Activated CD4-positive, alpha-beta T cell treated with anti-CD3 and anti-CD28 coated beads, Interleukin-2, amount 50 U/mL, for 48 hours (primary cell): ENCODE measurements around the gene CDH4.

Experiments used
- DNase-seq, 2 experiments: peaks; one replicate each; pipeline ENCODE4 v3.0.0-alpha.2; 2020

CDH4 gene

GRCh38 chr20:61733891-61734732, 482.1 kb downstream of the CDH4 start:
- DNase-seq: no peak

DNA sequence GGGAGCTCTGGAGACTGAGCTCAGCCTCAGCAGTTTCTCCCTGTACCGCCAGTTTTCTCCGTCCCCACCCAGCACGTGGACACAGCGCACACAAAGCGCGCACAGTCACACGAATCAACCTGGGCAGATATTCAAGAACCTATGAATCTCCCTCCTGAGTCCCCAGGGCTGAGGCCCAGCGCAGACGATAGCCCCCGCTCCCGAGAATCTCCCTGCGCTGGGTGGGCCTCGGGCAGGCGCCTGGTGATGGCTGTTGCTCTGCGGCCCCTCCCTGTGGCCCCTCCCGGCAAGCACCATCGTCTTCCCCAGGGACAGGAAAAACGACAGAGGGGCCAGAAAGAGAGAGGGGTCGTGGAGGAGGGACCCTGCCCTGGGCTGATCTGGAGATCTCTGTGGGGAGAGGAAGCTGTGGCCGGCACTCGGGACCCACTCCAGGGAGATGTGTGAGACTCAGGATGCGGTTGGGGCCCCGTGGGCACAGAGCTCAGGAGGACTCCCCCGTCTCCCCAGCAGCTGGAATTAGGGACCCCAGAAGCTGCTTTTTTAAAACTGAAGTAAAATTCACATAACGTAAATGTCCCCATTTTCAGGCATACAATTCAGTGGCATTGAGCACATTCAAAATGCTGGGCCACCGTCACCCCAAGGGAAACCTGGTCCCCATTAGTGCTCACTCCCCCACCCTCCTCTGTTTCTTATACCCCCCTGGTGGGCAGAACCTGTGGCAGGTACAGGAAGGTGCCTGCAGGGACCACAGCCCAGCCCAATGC, 482.9 kb downstream of the CDH4 start:
- DNase-seq: no peak

DNA sequence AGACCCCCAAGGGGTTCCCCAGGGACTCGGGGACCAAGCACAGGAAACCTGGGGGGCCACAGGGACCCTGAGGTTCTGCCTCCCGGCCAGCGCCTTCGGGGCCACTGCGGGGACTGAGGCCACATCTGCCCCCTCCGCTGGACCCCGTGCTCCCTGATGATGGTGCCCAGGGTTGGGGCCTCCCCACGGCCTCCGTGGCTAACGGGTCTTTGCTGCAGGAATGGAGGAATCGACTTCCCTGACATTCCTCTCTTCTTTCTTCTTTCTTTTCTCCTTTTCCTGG, 483.4 kb downstream of the CDH4 start:
- DNase-seq: no peak

- DNase-seq: no peak
Measured at GRCh38 chr20:61736001-61736635, 484.1 kb downstream of the CDH4 start.

DNA sequence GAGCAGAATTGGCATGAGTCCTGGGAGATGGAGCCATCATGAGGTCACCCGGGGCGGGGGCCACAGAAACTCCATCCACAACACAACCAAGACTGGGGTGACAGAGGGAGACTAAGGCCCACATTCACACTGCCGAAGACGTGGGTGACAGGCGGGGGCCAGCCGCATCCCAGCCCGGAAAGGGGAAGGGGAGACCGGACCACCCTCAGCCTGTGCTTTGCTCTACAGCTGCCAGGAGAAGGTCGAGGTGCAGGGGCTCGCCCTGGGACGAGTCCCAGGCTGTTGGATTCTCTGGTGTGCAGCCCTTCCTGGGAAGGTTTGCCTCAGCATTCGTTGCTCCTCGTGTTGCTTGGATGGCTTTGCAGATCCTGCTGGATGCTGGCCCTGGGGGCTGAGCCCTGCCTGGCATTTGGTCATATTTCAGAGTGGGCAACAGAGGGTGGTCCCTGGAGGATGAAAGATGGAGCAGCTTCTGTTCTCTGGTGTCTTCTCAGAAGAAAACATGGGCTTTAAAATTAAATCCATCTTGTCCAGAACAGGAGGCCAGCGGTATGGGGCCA, 484.8 kb downstream of the CDH4 start:
- no peak for DNase-seq

DNA sequence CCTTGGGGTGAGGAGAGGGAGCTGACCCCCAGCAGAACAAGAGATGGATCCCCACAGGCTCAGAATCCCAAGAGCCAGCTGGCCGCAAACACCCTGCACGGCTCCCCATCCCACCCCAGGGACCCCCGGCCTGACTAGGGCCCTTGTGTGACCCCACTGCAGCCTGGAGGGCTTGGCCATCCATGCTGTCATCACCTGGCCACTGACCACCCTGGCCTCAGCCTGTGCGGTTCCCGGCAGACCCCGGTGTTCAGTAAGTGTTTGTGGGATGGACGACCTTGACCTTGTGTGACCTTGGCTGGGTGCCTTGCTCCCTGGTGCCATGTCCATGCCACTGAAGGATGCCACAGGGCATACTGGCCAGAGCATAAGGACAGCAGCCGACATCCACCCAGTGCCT, 485.3 kb downstream of the CDH4 start:
- DNase-seq: no peak

GRCh38 chr20:61737812-61738443, 485.9 kb downstream of the CDH4 start:
- DNase-seq: no peak

DNA sequence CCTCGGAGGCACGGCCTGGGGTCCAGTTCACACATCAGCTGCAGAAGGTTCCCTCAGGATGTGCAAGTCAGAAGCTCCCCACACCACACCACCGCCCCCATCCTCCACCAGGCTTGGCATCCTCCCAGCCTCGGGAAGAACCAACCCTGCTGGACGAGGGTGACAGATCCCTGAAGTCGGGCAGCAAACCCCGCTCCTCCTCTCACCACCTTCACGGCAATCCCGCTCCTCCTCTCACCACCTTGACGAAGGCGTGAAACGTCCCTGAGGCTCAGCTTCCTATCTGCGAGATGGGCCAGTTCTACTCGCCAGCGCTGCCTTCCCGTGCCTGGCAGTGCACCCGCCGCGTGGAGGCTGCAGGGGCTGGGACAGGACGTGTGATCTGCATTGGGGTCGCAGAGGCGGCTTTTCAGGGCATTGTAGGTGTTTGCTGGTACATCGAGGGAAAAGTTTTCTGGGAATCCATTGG, 486.6 kb downstream of the CDH4 start:
- DNase-seq: no peak

DNA sequence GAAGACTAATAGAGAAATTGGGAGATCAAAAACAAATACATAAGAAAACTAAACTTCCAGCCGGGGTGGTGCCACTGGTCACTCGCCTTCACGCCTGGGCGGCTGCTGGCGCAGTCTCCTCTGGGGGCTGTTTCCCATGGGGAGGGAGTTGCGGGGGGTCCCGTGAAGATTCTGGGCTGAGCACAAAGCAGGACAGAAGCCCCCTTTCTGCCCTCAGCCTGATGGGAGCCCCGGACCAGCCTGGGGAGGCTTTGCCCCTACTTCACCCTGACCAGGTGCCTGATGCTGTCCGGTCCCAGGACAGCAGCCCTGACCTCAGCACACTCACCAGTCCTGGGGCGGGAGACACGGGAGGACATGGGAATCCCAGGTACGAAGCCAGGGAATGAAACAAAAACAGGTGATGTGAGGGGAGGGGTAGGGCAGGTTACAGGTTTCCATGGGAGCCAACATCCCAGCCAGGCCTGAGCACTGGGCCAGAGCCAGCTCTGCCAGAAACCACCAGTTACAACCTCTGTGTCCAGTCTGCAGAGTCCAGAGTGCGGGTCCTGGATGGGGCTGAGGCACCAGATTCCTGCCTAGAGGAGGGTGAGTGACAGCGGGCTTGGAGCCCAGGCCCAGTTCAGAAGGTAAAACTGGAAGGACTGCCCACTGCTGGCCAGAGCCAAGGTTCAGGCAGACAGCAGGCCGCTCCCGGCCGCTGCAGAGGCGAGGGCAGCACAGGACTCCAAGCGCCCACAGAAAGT, 487.2 kb downstream of the CDH4 start:
- no peak for DNase-seq

DNA sequence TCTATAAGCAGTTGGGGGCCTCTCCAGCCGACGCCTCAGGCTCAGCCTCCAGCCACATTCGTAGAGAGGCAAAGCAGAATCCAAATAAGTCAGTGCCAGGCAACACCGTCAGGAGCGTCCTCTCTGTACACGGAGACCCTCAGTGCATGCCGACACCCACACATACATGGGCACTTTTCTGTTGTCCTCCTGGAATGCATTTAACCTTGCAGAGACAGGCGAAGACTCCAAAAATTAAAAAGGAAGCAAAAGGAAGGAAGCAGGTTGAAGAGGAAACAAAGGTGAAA, 487.7 kb downstream of the CDH4 start:
- DNase-seq: no peak

- no peak for DNase-seq
Measured at GRCh38 chr20:61742097-61742825, 490.2 kb downstream of the CDH4 start.

- no peak for DNase-seq
Measured at GRCh38 chr20:61743606-61744005, 491.5 kb downstream of the CDH4 start.

DNA sequence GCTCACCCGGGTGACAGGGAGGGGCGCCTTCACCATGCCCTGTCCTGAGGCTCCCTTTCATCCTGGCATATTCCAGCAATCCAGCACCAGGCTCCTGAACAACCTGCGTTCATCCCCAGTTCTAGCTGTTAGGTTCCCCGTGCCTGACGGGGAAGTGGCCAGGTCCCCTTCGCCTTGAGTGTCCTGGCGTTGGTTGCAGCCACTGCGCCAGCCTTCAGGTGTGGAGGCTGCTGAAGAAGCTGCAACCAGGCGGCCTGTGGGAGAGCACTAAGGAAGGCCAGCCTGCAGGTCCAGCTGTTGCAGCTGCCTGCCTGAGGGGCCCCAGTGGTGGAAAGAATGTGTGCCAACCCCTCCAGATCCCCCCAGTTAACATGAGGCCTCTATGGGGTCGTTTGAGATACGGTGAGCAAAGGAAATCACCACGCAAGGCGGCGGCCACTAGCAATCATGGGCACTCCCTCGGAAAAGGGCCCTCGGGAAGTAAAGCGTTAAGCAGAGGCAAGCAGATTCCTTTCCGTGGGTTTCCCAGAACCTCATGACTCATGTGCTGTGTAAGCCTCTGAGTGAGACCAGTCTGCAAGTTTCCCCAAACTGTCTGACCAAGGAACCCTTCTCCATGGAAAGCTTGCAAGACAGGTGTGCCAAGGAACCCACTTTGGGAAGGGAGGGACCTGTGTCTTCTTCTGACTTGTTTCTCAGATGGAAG, 492.8 kb downstream of the CDH4 start:
- DNase-seq: no peak

DNA sequence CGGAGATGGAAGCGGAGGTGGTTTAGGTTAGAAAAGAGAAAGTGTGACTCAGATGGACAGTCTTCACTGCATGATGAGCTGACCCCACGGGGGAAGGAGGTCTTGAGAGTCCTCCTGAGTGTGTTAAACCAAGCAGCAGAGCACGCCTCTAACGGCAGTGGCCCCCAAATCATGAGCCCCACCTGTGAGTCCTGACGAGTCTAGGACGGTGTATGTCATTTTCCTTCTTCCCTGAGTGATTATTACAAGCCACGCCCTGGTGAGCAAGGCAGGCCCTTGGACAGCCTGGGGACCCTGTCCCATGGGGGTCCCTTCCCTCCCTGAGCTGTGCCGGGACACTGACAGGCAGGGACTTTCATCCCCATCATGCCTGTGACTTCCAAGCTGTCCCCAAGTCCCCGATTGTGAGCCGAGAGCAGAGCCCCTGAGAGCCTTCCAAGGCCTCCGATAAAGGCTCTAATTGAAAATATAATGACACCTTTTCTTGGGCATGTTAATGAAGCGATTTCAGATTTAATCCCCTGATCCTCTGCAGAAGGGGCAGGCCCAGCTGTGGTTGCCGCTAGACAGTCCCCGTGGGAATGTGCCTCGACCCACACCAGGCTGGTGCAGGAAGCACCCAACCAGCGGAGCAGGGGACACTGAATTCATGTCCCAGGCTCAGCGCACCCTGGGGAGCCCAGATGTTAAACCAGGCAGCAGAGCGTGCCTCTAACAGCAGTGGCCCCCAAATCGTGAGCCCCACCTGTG, 493.5 kb downstream of the CDH4 start:
- DNase-seq: no peak

DNA sequence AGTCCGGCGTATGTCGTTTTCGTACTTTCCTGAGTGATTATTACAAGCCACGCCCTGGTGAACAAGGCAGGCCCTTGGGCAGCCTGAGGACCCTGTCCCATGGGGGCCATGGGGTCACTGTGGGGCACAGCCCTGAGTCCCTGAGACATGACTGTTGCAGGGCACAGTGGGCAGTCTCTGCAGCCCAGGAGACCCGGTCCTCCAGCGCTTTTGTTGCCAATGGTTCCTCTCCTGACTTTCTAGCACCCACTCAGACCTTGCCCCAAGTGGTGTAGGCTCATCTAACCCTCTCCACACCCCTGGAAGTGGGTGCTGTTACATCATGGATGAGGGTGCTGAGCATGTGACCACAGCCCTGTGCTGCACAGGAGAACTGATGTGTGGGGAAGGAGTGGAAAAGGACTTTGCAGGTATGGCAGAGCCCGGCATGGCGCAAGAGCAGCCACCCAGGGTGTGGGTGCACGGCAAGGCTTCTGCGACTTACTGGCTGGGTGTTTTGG, 494.1 kb downstream of the CDH4 start:
- DNase-seq: no peak

GRCh38 chr20:61746781-61747180, 494.7 kb downstream of the CDH4 start:
- no peak for DNase-seq

DNA sequence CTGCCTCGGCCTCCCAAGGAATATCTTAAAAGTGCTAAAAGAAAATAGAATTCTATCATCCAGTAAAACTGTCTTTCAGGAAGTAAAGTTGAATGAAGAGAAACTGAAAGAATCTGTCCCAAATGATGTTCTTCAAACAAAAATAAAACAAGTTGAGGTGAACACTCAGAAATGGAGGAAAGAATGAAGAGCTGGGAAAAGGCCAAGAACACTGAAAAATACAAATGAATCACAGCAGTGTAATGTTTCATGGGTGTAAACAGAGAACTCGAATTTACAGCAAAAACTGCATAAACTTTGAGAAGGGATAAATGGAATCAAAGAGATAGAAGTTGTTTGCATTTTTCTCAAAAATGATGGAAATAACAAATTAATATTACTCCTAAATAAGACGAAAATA, 496.3 kb downstream of the CDH4 start:
- no peak for DNase-seq

DNA sequence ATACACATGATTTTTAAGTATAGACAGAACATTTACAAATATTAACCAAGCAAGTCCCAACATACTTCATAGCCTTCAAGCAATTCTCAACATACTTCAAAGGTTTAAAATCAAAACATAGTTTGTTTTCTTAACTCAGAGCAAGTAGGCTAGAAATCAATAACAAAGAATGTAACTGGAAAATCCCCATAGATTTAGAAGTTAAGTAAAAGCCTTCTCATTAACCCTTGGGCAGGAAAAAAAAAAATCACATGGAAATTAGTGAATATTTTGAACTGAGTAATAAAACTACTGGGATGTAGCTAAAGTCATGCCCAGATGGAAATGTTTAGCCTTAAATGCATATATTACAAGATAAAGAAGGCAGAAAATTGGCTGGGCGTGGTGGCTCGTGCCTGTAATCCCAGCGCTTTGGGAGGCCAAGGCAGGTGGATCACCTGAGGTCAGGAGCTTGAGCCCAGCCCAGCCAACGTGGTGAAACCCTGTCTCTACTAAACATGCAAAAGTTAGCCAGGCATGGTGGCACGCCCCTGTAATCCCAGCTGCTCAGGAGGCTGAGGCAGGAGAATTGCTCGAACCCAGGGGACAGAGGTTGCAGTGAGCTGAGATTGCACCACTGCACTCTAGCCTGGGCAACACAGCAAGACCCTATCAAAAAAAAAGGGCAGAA, 497.5 kb downstream of the CDH4 start:
- no peak for DNase-seq

DNA sequence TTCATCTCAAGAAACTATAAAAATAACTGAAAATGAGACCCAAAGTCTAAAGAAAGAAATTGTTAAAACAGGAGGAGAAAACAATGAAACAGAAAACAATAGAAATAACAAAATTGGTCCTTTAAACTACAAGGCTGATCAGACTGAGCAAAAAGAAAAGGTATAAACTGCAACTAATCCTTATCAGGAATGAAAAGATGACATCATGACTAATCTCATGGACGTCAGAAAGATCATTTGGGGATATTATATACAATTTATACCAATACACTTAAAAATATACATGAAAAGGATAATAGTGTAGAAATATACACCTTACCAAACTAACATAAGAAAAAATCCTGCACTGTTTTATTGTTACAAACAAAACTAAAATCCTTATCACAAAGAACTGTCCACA, 498.0 kb downstream of the CDH4 start:
- DNase-seq: no peak

DNA sequence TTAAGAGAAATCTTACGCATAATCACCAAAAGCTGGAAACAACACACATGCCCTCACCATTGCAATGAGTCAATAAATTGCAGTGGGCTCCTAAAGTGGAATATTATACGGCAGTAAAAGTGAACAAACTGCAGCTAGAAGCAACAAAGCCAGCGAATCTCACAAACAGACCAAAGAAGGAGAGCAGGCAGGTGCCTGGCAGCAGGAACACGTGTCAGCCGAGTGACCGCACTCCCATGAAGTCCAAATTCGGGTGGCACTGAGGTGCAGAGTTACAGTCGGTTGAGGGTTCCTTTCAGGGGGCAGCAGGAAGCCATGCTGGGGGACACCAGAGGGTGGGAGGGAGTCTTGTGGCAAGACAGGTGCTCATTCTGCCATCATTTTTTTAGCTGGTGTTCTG, 500.5 kb downstream of the CDH4 start:
- DNase-seq: no peak
